ENCODE results near the gene KRT71. TPM values are rescaled to one million over a fixed set of nuclear protein-coding genes. Genes with fewer than 3 reads are reported as not detected.

Gene KRT71
- not detected in 2 replicates for total RNA-seq

GRCh38 chr12:52552681-52553195 is at the start of gene KRT71:
Gene KRT71 (minus strand): TSS chr12:52553145. CDS start chr12:52553077, 68 bp downstream.

GRCh38 chr12:52600941-52601481 is 48.1 kb upstream of the KRT71 start, which contains the start of gene KRT72:
Gene KRT72 (minus strand): TSS chr12:52601463. CDS start chr12:52601452, 11 bp downstream.

GRCh38 chr12:52573743-52574142 is 20.8 kb upstream of the KRT71 start, which contains the start of gene KRT74:
Gene KRT74 (minus strand): TSS chr12:52573843. CDS start chr12:52573777, 66 bp downstream.

DNA sequence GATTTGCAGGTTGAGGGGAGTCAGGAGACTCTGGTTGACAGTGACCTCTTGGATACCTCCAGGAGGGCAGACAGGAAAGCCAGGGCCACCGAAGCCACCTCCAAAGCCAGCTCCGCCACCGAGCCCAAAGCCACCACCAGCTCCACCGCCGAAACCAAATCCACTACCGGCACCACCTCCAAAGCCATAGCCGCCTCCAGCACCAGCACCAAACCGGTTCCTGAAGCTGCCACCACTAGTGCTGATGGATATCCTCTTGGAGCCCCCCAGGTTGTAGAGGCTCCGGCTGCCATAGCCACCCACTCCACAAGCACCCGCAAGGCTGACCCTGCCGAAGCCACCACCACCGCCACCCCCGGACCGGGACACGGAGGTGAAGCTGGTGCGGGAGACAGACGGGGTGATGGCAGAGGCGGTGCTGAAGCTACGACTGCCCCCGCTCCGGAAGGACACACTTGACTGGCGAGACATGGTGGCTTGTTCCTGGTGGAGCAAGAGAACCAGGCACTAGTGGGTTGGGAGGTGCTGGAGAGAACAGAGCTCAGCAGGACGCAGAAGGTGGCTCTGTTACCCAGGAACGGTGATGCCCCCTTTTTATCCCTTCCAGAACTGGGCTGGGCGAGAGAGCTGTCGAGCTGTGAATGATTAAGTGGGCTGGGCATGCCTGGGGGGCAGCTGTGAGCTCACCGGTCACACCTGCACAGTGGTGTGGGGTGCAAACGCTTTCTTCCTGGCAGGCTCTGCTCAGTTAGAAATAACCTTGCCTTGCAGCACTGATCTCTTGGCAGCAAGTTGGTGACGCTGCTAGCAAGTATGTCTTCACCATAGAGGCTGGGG is 32.9 kb downstream of the KRT71 start, which contains the start of gene KRT5:
Gene KRT5, minus strand, starts transcription at position 569 of the 837 bp plus-strand sequence. Its CDS starts 98 bp downstream, at position 471.

Other genes starting within 250 kb of the KRT71 start
- under 0.01 TPM in 1 of 2 replicates, not detected in the other for gene KRT83, start 231.7 kb downstream of the KRT71 start, total RNA-seq
- not detected in 2 replicates for gene KRT85, start 185.7 kb downstream of the KRT71 start, total RNA-seq
- gene KRT84, start 167.5 kb downstream of the KRT71 start, total RNA-seq = not detected in 2 replicates
- not detected in 2 replicates for gene KRT82, start 146.8 kb downstream of the KRT71 start, total RNA-seq
- gene KRT75, start 118.8 kb downstream of the KRT71 start, total RNA-seq = not detected in 2 replicates
- not detected in 2 replicates for gene KRT6B, start 101.0 kb downstream of the KRT71 start, total RNA-seq
- not detected in 2 replicates for gene KRT6C, start 79.3 kb downstream of the KRT71 start, total RNA-seq
- gene KRT6A, start 59.9 kb downstream of the KRT71 start, total RNA-seq = 0.96 and 1.4 TPM in 2 replicates
- 1.4 and 2.3 TPM in 2 replicates for gene KRT5, start 32.8 kb downstream of the KRT71 start, total RNA-seq
- not detected in 2 replicates for gene KRT74, start 20.7 kb upstream of the KRT71 start, total RNA-seq
- not detected in 2 replicates for gene KRT72, start 48.3 kb upstream of the KRT71 start, total RNA-seq
- gene KRT73, start 65.4 kb upstream of the KRT71 start, total RNA-seq = not detected in 2 replicates
- gene KRT2, start 99.1 kb upstream of the KRT71 start, total RNA-seq = not detected in 2 replicates
- gene KRT1, start 127.3 kb upstream of the KRT71 start, total RNA-seq = not detected in 2 replicates
- not detected in 2 replicates for gene KRT77, start 150.4 kb upstream of the KRT71 start, total RNA-seq
- not detected in 2 replicates for gene KRT76, start 224.2 kb upstream of the KRT71 start, total RNA-seq
- not detected in 2 replicates for gene KRT3, start 243.0 kb upstream of the KRT71 start, total RNA-seq

Measured in regular cardiac myocyte (primary cell).